H9 (cell line): Measurements from ENCODE around the gene SNTG2. TPM values are rescaled to one million over a fixed set of nuclear protein-coding genes. Genes with fewer than 3 reads are reported as not detected.

Experiments
- DNase-seq: peaks from one replicate; pipeline ENCODE4 v3.0.0-alpha.2; 2017
- H2AFZ ChIP-seq: one replicate; pipeline ENCODE4 v1.6.1; 2013; ENCODE audit warnings: mild to moderate bottlenecking, low read length, control low read depth, moderate library complexity
- H2AK5ac ChIP-seq: 2 replicates; pipeline ENCODE4 v1.6.1; 2013; ENCODE audit warnings: low read length, control low read depth, mixed read lengths; ENCODE audit not compliant: insufficient read length
- H2BK120ac ChIP-seq: one replicate; pipeline ENCODE4 v1.6.1; 2013; ENCODE audit warnings: low read depth, mild to moderate bottlenecking, low read length, control low read depth, inconsistent platforms; ENCODE audit not compliant: poor library complexity, severe bottlenecking
- H2BK12ac ChIP-seq: 2 replicates; pipeline ENCODE4 v1.6.1; 2013; ENCODE audit warnings: low read length, control low read depth, mixed read lengths, low read depth; ENCODE audit not compliant: insufficient read length
- H2BK15ac ChIP-seq: 2 replicates; pipeline ENCODE4 v1.6.1; 2013; ENCODE audit warnings: low read depth, low read length, control low read depth
- H2BK20ac ChIP-seq: one replicate; pipeline ENCODE4 v1.6.1; 2013; ENCODE audit warnings: low read depth, mild to moderate bottlenecking, low read length, control low read depth, inconsistent platforms; ENCODE audit not compliant: poor library complexity, severe bottlenecking
- H2BK5ac ChIP-seq: 2 replicates; pipeline ENCODE4 v1.6.1; 2013; ENCODE audit warnings: low read length, control low read depth, mixed read lengths; ENCODE audit not compliant: insufficient read length
- H3K14ac ChIP-seq: 2 replicates; pipeline ENCODE4 v1.6.1; 2013; ENCODE audit warnings: low read length, control low read depth; ENCODE audit not compliant: insufficient read depth
- H3K18ac ChIP-seq: 2 replicates; pipeline ENCODE4 v1.6.1; 2013; ENCODE audit warnings: low read depth, mild to moderate bottlenecking, mixed read lengths, low read length, control low read depth; ENCODE audit not compliant: insufficient read length
- H3K23ac ChIP-seq: 2 replicates; pipeline ENCODE4 v1.6.1; 2013; ENCODE audit warnings: low read length, control low read depth, mixed read lengths, low read depth; ENCODE audit not compliant: insufficient read length
- H3K23me2 ChIP-seq: 2 replicates; pipeline ENCODE4 v1.6.1; 2013; ENCODE audit warnings: low read depth, mild to moderate bottlenecking, mixed read lengths, low read length, control low read depth; ENCODE audit not compliant: insufficient read length, poor library complexity, severe bottlenecking
- H3K27ac ChIP-seq: 2 replicates; pipeline ENCODE4 v1.5.1; 2013; ENCODE audit warnings: low read length, control low read depth, mixed read lengths, low read depth; ENCODE audit not compliant: insufficient read length
- H3K27me3 ChIP-seq: 2 replicates; pipeline ENCODE4 v1.6.1; 2013; ENCODE audit warnings: low read length, control low read depth, inconsistent platforms; ENCODE audit not compliant: insufficient read depth
- H3K4ac ChIP-seq: 2 replicates; pipeline ENCODE4 v1.6.1; 2013; ENCODE audit warnings: low read depth, mild to moderate bottlenecking, control low read depth, inconsistent platforms, low read length, moderate library complexity
- H3K4me1 ChIP-seq: 2 replicates; pipeline ENCODE4 v1.6.1; 2013; ENCODE audit warnings: low read length, control low read depth, inconsistent platforms; ENCODE audit not compliant: insufficient read depth
- H3K4me2 ChIP-seq: 2 replicates; pipeline ENCODE4 v1.6.1; 2013; ENCODE audit warnings: low read length, control low read depth, mixed read lengths; ENCODE audit not compliant: insufficient read length, insufficient read depth
- H3K56ac ChIP-seq: 2 replicates; pipeline ENCODE4 v1.6.1; 2013; ENCODE audit warnings: low read depth, mild to moderate bottlenecking, mixed read lengths, low read length, control low read depth; ENCODE audit not compliant: insufficient read length
- H3K79me1 ChIP-seq: 2 replicates; pipeline ENCODE4 v1.6.1; 2013; ENCODE audit warnings: low read depth, mild to moderate bottlenecking, moderate library complexity, low read length, control low read depth, inconsistent platforms; ENCODE audit not compliant: insufficient read depth, poor library complexity, severe bottlenecking
- H3K79me2 ChIP-seq: 2 replicates; pipeline ENCODE4 v1.6.1; 2013; ENCODE audit warnings: low read length, control low read depth, inconsistent platforms; ENCODE audit not compliant: insufficient read depth
- H3K9ac ChIP-seq: 2 replicates; pipeline ENCODE4 v1.6.1; 2013; ENCODE audit warnings: low read length, control low read depth, mixed read lengths; ENCODE audit not compliant: insufficient read length; ENCODE audit errors: extremely low read depth
- H3K9me3 ChIP-seq: one replicate; pipeline ENCODE4 v1.6.1; 2013; ENCODE audit warnings: low read depth, low read length, inconsistent platforms; ENCODE audit not compliant: control insufficient read depth
- H3T11ph ChIP-seq: one replicate; pipeline ENCODE4 v1.6.1; 2013; ENCODE audit warnings: mild to moderate bottlenecking, low read length, control low read depth, inconsistent platforms
- H4K20me1 ChIP-seq: one replicate; pipeline ENCODE4 v1.6.1; 2013; ENCODE audit not compliant: control insufficient read depth, insufficient read length, insufficient read depth
- H4K5ac ChIP-seq: 2 replicates; pipeline ENCODE4 v1.6.1; 2013; ENCODE audit warnings: low read depth, mild to moderate bottlenecking, mixed read lengths, low read length, control low read depth; ENCODE audit not compliant: insufficient read length
- H4K8ac ChIP-seq: replicated peaks from 2 replicates; pipeline ENCODE4 v1.6.1; 2013; ENCODE audit warnings: low read length, control low read depth, mixed read lengths, low read depth; ENCODE audit not compliant: insufficient read length
- H4K91ac ChIP-seq: 2 replicates; pipeline ENCODE4 v1.6.1; 2013; ENCODE audit warnings: low read depth, mild to moderate bottlenecking, moderate library complexity, mixed read lengths, low read length, control low read depth; ENCODE audit not compliant: insufficient read length
- H3K27ac Mint-ChIP-seq, 3 experiments: 2 replicates in 2 of 3; 3 replicates in 1 of 3; pipeline ENCODE4 v1.8.0; 2020 to 2021; ENCODE audit warnings: mixed read lengths in 3 of 3, mild to moderate bottlenecking in 1 of 3, moderate library complexity in 1 of 3
- H3K27me3 Mint-ChIP-seq: 2 replicates; pipeline ENCODE4 v1.8.0; 2021; ENCODE audit warnings: low read depth, mild to moderate bottlenecking, moderate library complexity, mixed read lengths
- H3K36me3 Mint-ChIP-seq, 3 experiments: 2 replicates in 2 of 3; 3 replicates in 1 of 3; pipeline ENCODE4 v1.8.0; 2020 to 2021; ENCODE audit warnings: low read depth in 3 of 3, mixed read lengths in 3 of 3; ENCODE audit not compliant: insufficient read depth in 1 of 3
- H3K4me1 Mint-ChIP-seq, 2 experiments: 2 replicates each; pipeline ENCODE4 v1.8.0; 2020; ENCODE audit warnings: mixed read lengths in 2 of 2
- H3K4me3 Mint-ChIP-seq, 2 experiments: 2 replicates in 1 of 2; 3 replicates in 1 of 2; pipeline ENCODE4 v1.8.0; 2020 to 2021; ENCODE audit warnings: mild to moderate bottlenecking in 2 of 2, mixed read lengths in 2 of 2, moderate library complexity in 1 of 2
- H3K9me3 Mint-ChIP-seq, 2 experiments: 2 replicates in 1 of 2; 3 replicates in 1 of 2; pipeline ENCODE4 v1.8.0; 2020; ENCODE audit warnings: mild to moderate bottlenecking in 2 of 2, mixed read lengths in 2 of 2, moderate library complexity in 1 of 2
- CTCF ChIP-seq: fragments of 200-600 bp; sonication (generic); conservative IDR thresholded peaks from 3 replicates; pipeline ENCODE4 v1.8.0; 2021; ENCODE audit warnings: antibody characterized with exemption, mild to moderate bottlenecking
- WGBS: extraction: QIAGEN DNeasy Blood & Tissue Kit; methylation state at CpG from one replicate; pipeline ENCODE4 v1.1.7; 2013; ENCODE audit warnings: missing lambda C conversion rate, low lambda C conversion rate, mixed read lengths; ENCODE audit not compliant: insufficient read length; ENCODE audit errors: extremely low coverage; 5-methylcytosine and 5-hydroxymethylcytosine counted together
- total RNA-seq: library from RNA; stranded (reverse); gene quantifications from 2 replicates; pipeline ENCODE4 v1.2.1, GENCODE V29; 2021

SNTG2 gene
- total RNA-seq, 1 experiment from 2014 or later = 13.2 TPM

- Histone ChIP-seq H4K5ac (no peak overlapping the region), H3K23me2 (no peaks in the 10 kb centered on the region), H2BK120ac (no peak overlapping the region), H2BK20ac (no peak overlapping the region), H3K23ac (no peak overlapping the region), H3K27ac (no peak overlapping the region), H2BK12ac (no peak overlapping the region), H3K18ac (no peak overlapping the region), H3T11ph (no peak overlapping the region), H3K9ac (no peak overlapping the region), H3K79me2 (no peaks in the 10 kb centered on the region), H3K4ac (no peak overlapping the region), H2AFZ (no peak overlapping the region), H2BK15ac (no peak overlapping the region), H4K8ac (no peak overlapping the region), H3K4me2 (no peak overlapping the region), H2AK5ac (no peak overlapping the region), H4K20me1 (no peaks in the 10 kb centered on the region), H3K56ac (no peak overlapping the region), H3K27me3 (no peaks in the 10 kb centered on the region), H2BK5ac (no peak overlapping the region), H3K4me1 (peaks cover 3% of the 10 kb centered on the region; the same call in 1 of the 2 replicates), H3K79me1 (no peaks in the 10 kb centered on the region), H4K91ac (no peak overlapping the region), H3K9me3 (no peaks in the 10 kb centered on the region), H3K14ac (no peak overlapping the region)
- Mint-ChIP-seq H3K27me3 (no peaks in the 10 kb centered on the region; the same call in 1 of the 2 replicates), H3K4me3 (no peak overlapping the region), H3K27ac (no peak overlapping the region), H3K4me1 (peaks cover 17 to 20% of the 10 kb centered on the region in 2 experiments), H3K36me3 (0 out of 7 replicates have a peak, but pooled peaks cover 0 to 2% (median 0%) of the 10 kb centered on the region in 3 experiments), H3K9me3 (peaks cover 0 to 3% of the 10 kb centered on the region in 2 experiments; a peak in 2 of 5 replicates)
- DNase-seq = no peak
- no CpG with 5 or more reads among the region's 5 CpGs for WGBS
- no peak for TF ChIP-seq CTCF
Observed at GRCh38 chr2:1340141-1340512, 389.5 kb downstream of the SNTG2 start.
